Amniotic epithelial cell (primary cell): Measurements from ENCODE around the gene KDM4B.
A peak's percentile ranks its signal among the peaks of the same experiment; 100 is the strongest.

Experiments used
- DNase-seq: peaks from one replicate; pipeline ENCODE4 v3.0.0-alpha.2; 2010; ENCODE audit warnings: low read depth

The KDM4B gene

DNA sequence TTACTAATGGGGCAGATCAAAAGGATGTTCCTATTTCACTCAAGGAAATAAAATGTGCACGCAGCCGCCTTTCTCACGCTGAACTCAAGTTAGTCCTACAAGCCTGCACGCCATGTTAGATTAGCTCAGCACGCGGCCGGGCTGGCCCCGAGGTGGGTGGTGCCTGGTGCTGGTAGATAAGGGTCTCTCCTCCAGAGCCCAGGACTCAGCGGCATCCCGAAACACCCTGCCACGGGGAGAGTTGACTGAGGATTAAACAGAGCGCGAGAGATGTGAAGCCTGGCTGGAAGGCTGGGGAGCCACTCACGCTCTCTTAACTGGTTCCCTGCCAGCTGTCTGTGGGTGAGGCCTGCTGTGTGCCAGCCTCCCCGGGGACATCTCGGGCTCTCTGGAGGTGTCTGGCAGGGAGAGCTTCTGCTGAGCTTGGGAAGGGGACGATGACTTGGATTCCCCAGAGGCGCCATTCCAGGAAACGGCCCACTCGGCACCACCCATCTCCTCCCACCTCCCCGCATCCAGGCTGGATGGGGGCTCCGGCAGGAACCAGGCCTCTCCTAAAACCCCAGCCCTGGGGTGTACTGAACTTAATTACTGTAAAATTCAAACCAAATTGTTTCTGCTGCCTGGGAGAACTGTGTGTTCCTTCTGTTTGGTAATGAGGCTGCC is 122.2 kb downstream of the KDM4B start:
- peak; percentile 87 for DNase-seq

DNA sequence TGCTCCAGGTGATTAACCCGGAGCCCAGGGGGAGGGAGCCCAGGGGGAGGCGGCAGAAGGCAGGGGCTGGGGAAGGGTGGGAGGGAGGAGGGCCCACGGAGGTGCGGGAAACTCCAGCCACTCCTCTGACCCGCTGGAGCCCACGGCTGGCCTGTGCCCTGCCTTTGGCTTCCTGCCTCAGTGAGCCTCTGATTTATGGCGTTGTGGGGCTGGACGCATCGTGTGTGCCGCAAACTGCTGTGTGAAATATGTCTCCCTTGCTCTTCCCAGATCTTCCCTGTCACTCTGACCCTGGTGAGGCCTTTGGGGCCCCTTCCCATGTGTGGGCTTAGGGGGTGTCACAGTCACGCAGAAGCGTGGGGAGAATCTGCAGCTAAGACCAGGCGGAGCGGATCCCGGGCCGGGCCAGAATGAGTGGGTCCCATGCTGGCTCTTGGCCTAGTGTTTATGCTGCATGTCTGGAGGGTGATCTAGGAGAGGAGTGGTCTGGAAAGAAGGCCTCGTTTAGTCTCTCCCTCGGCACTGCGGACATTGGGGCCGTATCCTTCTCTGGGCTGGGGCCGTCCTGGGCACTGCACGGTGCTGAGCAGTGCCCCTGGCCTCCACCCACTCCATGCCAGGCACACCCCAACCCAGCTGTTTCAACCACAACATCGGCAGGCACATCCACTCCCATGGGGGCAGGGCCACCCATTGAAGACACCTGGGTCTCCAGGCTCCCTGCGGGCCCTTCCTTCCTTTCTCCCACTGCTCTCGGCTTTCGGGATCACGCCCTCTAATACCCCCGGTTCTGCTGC is 123.0 kb downstream of the KDM4B start:
- DNase-seq = peak; percentile 53

DNA sequence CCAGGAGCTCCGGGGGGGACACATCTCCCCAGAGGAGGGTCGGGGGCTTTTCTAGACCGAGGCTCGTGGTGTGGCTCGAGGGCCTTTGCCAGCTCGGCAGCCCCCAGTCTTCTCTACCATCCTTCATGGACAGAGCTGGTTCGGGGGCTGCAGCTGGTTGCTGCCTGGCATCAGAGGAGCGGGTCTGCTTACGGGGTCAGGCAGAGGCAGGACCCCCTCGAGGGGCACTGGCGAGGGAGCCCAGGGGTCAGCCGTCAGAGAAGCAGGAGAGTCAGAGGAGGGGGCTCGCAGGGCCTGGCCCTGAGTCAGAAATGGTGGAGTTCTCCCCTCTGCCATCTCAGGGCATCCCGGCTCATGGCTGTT is 123.5 kb downstream of the KDM4B start:
- no peak for DNase-seq

DNA sequence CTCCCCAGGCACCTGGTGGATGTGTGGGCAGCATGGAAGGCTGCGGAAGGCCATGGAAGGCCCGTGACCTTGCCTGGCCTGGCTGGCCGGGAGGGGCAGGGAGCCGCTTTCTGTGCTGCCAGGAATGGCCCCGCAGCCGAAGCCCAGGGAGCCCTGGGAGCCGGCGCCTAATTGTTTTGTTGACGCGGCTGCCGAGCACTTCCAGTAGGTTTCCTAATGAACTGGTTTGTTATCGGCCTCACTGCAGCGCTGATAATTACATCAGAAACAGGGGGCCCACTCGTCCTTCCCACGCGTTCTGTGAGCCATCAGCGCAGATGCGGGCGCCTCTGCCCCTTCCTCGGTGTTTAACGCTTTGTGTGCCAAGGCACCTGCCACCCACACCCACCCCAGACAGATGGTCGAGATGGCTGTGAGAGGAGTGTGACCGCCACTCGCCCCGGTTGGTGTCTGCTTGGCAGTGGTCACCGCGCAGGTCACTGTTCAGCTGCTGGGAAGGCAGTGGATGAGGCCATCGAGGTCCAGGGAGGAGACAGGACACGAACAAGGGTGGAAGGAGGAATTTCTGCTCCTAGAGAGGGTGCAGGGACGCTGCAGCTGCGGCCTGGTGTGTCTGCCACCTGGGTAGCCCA is 124.5 kb downstream of the KDM4B start:
- DNase-seq = peak; percentile 67

DNA sequence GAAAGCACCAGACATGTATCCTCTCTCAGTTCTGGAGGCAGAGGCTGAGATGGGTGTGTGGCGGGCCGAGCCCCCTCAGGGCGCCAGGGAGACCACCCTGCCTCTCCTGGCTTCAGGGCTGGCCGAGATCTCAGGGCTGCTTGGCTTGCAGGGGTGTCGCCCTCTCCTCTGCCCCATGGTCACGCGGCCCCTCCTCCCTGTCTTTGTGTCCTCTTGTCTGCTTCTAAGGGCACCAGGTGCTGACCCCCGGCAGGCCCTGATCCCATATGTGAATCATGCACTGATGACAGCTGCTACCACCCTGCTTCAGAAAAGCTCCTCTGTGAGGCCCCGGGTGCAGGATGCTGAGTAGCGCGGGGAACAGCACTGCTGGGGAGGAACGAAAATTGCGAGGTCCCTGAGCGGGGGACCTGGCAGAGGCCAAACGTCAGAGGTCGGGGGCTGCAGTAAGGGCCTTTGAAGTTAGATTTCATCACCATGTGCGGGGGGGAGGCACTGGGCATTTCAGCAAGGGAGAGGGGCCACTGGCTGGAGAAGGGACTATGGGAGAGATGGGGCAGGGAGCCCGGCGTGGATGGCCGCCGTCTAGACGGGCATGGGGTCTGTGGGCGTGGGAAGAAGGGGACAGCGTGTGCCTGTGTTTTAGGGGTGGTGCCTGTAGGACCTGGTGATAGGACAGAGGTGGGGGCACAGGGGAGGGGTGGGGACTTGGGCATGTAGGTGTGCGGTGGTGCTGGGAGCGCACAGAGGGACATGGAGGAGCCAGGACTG is 125.2 kb downstream of the KDM4B start:
- no peak for DNase-seq

DNA sequence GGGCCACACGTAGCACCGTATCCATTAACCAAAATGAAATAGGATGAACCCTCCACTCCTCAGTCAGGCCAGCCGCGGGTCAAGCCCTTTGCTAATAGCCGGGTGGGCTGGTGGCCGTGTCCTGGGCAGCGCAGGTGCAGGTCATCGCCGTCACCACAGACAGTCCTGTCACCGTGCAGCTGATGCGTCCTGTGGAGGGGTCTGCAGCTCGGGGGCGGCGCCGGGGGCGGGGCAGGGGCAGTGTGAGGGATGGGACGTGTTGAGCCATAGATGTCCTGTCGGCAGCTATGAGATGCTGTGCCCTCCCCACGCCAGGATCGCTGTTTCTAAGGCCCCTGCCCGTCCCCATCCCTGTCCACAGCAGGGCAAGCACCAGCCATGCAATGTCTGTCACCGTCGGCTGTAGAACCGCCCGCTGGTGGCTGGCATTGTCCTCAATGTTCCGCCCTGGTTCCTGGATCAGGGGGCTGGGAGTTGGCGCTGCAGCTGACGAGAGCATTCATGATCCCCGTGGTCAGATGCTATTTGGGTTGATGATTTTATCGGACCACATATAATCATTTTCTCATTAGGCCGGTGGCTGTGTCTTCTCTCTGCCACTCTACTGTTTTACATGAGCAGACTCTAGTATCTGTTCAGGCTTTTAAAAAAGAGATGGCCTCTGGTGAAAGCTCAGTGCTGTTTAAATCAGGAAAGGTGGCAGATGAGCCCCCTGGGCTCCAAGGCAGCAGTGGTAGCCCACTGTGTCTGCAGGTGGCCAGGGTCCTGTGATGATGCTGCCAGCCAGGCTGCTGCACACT is 126.1 kb downstream of the KDM4B start:
- DNase-seq = no peak

DNA sequence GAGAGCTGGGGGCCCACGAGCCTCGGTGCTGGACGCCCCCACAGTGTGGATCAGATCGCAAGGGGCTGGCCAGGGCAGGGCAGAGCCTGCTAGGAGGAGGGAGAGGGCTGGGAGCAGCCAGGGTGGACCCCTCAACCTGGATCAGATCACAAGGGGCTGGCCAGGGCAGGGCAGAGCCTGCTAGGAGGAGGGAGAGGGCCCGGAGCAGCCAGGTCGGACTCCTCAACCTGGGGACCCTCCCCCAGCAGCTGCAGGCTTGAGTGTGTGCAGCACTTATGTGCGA is 126.6 kb downstream of the KDM4B start:
- no peak for DNase-seq

DNA sequence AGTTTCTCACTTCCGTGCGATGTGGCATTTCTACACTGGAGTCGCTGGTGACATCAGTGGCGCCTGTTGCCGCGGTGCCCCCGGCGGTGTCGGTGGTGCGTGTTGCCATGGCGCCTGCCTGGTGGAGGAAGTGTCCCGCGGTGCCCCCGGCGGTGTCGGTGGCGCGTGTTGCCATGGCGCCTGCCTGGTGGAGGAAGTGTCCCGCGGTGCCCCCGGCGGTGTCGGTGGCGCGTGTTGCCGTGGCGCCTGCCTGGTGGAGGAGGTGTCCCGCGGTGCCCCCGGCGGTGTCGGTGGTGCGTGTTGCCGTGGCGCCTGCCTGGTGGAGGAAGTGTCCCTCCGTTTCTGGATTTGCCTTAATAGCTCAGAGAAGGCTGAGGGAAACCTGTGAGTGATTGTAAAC is 127.6 kb downstream of the KDM4B start:
- DNase-seq = no peak

DNA sequence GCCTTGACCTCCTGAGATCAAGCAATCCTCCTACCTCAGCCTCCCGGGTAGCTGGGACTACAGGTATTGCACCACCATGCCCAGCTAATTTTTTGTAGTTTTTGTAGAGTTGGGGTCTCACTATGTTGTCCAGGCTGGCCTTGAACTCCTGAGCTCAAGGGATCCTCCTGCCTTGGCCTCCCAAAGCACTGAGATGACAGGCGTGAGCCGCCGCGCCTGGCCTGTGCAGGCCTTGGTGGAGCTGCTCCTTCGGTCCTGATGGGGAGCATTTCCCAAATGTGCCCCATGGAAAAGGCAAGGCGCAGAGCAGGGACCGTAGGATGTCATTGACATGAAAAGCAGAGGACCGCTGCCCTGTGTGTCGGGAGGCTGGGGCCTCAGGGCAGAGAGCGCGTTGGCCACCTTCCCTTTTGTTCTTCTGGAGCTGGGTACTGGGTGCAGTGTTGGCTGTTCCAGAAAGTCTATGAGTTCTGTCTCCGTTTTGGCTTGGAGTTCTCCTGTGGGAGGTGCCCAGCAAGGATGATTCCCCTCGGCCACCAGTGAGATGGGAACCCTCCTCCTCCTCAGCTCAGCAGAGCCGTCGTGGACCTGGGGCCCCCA is 128.5 kb downstream of the KDM4B start:
- DNase-seq = no peak

DNA sequence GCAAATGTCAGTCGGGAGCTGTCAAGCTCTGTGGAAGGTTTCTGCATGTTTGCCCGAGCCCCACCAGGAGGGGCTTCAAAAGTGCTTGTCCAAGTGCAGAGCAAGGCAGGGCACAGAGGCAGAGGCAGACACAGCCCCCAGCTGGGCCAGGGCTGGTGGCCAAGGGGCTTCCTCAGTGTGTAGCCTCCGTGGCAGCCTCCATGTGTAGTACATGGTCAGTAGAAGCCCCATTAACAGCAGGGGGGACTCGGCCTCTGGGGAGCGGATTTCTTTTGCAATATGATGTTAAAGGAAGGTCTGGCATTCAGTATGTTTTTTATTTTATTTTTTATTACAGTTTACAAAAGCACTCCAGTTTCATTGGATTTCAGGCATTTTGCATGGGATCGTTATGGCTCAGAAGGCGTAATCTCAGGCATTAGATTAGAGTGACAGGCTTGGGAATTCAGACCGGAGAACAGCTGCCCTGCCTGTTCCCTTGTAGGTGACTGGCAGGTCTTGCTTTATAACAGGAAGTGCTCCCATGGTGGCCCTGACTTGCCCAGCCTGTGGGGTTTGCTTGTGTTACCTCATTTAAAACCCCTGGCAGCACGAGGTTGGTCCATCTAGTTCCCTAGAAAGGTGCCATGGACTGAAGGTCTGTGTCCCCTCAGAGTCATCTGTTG is 129.2 kb downstream of the KDM4B start:
- DNase-seq = no peak

DNA sequence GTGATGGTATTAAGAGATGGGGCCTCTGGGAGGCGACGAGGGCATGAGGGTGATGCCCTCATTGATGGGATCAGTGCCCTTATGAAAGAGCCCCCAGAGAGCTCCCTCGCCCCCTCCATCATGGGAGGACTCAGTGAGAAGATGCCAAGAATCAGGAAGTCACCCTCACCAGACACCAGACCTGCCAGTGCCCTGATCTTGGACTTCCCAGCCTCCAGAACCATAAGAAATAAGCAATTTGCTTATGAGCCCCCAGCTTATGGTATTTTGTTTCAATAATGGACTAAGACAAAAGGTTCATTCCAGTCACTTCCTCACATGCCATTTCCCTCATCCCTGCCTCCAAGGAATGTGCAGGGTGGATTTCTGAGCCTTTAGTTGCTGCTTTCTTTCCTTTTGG is 129.7 kb downstream of the KDM4B start:
- DNase-seq = no peak

DNA sequence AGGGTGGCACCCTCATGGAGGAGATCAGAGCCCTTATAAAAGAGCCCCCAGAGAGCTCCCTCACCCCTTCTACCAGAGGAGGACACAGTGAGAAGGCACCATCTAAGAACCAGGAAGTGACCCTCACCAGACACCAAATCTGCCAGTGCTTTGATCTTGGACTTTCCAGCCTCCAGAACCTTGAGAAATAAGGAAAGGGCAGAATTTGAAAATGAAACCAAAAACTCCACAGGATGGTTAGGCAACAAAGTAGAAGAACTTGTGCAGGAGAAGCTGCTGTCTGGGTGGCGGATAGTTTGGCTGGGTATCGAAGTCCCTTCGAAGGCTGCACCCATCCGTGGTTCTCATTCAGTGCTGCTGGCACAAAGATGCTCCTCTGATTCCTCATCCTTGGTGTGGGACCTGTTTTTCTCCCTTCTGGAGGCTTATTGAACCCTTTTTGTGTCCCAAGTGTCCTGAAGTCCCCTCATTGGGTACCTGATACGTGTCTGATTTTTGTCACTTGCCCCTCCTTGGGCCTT is 130.8 kb downstream of the KDM4B start:
- DNase-seq = no peak

DNA sequence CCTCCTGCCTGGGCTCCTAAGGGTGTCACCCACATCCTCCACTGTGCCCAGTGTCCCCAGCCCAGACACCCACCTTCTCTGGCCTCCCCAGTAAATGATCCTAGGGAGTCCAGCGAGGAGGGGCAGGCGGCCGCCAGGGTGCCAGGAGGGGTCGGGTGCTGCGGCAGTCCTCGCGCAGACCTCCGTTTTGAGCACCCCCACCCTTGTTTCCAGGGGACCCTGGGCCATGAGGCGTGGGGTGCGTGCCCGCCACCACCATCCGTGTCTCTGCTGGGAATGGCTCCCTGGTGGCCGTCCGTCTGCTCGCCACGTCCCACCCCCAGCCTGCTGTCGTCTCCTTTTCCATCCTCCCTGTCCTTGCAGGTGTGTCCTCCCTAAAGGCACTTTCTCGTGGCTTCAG is 133.0 kb downstream of the KDM4B start:
- DNase-seq = no peak

DNA sequence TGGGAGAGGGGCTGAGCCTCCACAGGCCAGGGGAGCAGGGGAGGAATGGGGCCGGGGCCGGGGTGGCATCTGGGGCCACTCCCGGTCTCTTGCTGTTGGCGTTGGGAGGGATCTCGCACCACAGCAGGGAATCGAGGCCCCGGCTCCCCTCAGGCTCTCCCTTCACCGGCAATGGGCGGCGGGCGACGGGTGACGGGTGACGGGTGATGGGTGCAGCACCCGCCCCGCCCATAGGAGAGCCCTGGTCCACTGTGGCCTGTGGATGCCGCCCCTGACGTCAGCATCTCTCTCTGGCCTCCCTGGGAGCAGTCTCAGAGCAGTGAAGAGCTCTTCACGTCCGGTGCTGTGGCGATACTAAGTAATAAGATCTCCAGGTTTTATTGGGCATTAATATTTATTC is 133.6 kb downstream of the KDM4B start:
- no peak for DNase-seq

DNA sequence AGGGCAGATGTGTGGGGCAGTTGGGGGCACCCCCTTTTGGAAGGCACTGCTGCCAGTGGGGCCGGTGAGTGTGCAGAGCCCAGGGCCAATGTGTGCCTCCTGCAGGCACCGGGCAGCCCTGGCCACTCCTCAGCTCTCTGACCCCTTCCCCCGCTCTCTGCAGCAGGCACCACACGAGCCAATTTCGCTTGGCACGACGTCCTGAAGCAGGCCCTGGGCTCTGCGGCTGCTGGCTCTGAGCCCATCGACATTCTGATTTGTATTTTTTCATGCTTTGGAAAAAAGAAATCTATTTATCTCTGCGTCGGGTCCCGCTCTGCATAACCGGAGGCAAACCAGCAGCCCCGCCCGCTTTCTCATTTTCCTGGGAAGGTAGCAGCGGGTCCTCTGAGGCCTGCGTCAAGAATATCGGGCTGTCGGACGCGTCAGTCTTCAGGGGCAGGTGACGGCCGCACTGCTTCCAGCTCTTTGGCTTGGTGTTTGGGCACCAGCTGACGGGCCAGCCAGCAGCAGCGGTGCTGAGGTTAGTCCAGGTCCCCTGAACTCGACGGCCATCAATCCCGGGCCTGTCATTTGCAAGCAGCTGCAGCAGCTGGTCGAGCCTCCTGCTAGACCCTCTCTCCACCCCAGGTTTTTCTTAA is 134.3 kb downstream of the KDM4B start:
- DNase-seq = peak; percentile 19

DNA sequence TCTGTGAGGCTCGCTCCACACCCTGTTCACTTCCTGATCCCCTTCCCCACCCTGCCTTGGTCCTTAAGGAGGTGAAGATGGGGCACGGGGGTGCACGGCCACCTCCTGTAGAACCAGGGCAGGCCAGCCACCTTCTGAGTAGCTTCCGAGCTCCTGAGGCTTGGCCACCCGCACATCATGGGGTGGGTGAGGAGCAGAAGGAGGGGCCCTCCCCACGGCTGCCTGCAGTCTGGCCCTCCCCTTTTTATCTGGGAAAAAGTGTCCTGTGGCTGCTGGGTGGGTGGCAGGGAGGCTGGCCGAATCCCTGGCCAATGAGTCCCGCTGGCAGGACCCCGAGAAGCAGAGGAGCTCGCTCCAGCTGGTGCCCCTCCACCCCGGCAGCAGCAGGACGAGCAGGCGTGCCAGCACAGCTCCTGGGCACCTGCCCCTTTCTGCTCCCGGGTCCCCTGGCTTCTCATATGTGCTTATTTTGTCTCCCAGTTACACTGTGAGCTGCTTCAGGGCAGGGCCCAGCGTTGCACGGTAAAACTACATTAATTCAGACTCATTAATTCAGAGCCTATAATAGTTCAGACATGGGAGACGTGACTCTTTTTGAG is 135.0 kb downstream of the KDM4B start:
- DNase-seq = no peak

DNA sequence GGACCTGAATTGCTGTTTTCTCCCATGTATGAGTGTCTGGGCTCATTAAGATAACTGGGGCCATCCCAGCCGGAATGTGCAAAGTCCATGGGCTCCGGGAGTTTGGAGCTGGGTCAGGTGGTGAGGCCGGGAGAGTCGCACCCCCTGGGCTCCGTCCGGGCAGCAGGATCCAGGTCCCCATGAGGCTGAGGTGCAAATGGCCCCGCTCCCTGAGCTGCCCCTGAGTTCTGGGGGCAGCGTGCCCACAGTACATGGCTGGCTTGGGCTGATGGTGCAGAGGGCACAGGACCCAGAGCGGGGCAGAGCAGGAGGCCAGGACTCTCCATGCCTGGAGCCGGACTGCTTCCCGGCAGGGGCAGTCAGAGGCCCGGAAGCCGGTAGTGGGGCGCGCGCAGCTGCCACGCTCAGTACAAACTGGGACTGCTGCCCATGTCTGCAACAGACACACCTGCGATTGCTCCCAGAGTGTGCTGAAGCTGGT is 136.0 kb downstream of the KDM4B start:
- DNase-seq = no peak

DNA sequence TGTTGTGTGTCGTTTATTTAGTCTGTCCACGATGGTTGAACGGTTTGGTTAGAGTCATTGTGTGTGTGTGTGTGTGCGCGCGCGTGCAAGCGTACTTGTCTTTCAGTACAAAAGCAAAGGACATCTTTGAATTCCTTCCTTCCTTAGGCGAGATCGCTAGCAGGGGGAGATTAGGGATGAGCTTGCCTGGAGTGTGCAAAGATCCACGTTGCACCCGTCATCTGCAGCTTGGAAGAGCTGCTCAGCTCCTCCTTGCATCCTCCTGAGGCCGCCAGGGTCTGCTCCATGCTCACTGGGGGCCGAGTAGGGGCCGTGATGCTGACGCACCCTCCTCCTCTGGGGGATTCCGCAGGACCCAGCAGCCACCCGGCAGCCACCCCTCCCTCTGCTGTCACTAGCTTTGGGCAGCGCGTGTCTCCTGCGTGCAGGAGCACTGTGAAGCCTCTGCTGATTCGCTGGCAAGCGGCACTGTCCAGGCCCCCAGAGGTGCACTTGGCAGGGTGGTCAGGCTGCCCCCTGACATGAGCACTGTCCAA is 137.3 kb downstream of the KDM4B start:
- no peak for DNase-seq

DNA sequence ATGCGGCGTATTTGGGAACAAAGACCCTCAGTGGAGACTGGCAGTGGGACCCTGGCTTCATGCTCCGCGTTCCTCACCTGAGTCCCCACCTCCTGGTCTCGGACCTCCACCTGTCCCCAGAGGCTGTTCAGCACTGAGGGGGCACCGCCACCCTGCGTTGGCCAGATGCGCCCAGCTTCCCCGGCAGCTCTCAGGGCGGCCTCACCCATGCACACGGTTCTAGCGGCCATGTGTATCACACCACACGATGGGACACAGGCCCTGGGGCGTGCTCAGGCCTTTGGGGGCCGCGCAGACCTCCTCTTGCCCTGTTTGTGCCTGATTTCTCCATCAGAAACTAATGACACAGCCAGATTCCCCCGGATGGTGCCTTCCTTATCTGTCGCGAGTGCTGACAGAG is 138.1 kb downstream of the KDM4B start:
- no peak for DNase-seq
